ENCODE measurements around the gene LIN9.

DNA sequence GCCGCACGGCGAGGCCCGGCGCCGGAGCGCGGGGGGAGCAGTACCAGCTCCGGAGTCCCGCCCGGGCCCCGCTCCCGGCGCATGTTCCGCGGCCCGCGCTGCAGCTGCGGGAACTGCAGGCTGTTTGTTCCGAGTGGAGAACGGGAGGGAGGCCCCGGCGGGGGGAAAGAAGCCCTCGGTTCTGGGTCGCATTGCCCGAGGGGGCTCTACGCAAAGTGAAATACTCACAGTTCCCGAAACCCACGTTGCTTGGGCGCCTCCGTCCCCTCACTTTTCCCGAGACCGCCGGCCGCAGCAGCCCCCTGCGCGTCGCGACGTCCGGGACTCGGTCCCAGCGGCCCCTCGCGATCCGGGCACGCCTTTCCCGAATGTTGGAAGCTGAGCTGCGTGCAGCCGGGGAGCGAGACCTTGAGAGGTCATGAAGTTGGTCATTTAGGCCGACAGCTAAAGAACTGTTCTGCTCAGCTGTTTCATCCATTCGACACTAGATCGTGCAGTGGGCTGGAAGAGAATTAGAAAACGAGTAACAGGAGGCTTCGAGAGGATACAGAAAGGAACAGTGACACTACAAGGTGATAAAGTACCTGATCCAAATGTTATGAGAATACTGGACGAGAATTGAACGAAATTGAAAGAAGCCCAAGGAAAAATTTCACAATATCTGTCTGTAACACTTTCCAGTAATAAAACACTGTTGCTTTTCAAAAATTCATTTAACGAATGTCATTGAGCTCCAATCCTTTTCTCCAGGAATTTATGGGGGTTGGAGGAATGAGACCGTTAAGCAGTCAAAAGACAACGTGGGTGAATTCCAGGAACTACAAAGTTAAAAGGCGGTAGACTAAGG lies 657 bp upstream of the LIN9 start:
- TF ChIP-seq ZNF136 (CRISPR knock-in tag; IDR thresholded peaks at IDR 0.05; ENCODE audit: low read depth) (no peak), ASH2L (IDR thresholded peaks at IDR 0.05; ENCODE audit: insufficient read length, low read depth, low read length) (no peak), RARA (CRISPR knock-in tag; IDR thresholded peaks at IDR 0.05) (no peak), REXO4 (CRISPR knock-in tag; IDR thresholded peaks at IDR 0.05; ENCODE audit: borderline replicate concordance) (no peak), HNF4G (IDR thresholded peaks at IDR 0.05; ENCODE audit: borderline replicate concordance, low read depth, low read length) (no peak), HNF4G (CRISPR knock-in tag; IDR thresholded peaks at IDR 0.05; ENCODE audit: borderline replicate concordance, low read depth) (no peak)
- TF ChIP-seq, protein P1, sequence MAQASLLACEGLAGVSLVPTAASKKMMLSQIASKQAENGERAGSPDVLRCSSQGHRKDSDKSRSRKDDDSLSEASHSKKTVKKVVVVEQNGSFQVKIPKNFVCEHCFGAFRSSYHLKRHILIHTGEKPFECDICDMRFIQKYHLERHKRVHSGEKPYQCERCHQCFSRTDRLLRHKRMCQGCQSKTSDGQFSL (CRISPR knock-in tag; IDR thresholded peaks at IDR 0.05), result no peak
